NCI-H748 (cell line): ENCODE measurements around the gene SPAG5.

Experiments
- DNase-seq: peaks from one replicate; lab custom pipeline; 2025; ENCODE audit not compliant: unreplicated experiment; lab: John Stamatoyannopoulos, UW

The SPAG5 gene

GRCh38 chr17:28547623-28548416, 51.0 kb downstream of the SPAG5 start:
- peak; percentile 72 for DNase-seq

GRCh38 chr17:28547096-28547622, 51.7 kb downstream of the SPAG5 start:
- DNase-seq: no peak

GRCh38 chr17:28545787-28546415, 52.9 kb downstream of the SPAG5 start:
- DNase-seq: no peak

- no peak for DNase-seq
Measured at GRCh38 chr17:28545141-28545503, 53.7 kb downstream of the SPAG5 start.

- DNase-seq: no peak
Measured at GRCh38 chr17:28544402-28545140, 54.3 kb downstream of the SPAG5 start.

- DNase-seq: no peak
Measured at GRCh38 chr17:28541439-28541838, 57.4 kb downstream of the SPAG5 start.

- DNase-seq: no peak
Measured at GRCh38 chr17:28540231-28540630, 58.6 kb downstream of the SPAG5 start.

GRCh38 chr17:28538296-28538895, 60.4 kb downstream of the SPAG5 start:
- DNase-seq: no peak

GRCh38 chr17:28537219-28537610, 61.6 kb downstream of the SPAG5 start:
- DNase-seq: no peak

GRCh38 chr17:28536532-28537218, 62.1 kb downstream of the SPAG5 start:
- no peak for DNase-seq

GRCh38 chr17:28534740-28535375, 64.0 kb downstream of the SPAG5 start:
- DNase-seq: no peak

- no peak for DNase-seq
Measured at GRCh38 chr17:28533091-28533807, 65.6 kb downstream of the SPAG5 start.

GRCh38 chr17:28532050-28532960, 66.5 kb downstream of the SPAG5 start:
- DNase-seq: no peak

- no peak for DNase-seq
Measured at GRCh38 chr17:28530926-28531325, 67.9 kb downstream of the SPAG5 start.

- DNase-seq: no peak
Measured at GRCh38 chr17:28530250-28530649, 68.6 kb downstream of the SPAG5 start.

GRCh38 chr17:28529013-28529400, 69.8 kb downstream of the SPAG5 start:
- DNase-seq: no peak

- peak; percentile 16 for DNase-seq
Measured at GRCh38 chr17:28528327-28529012, 70.4 kb downstream of the SPAG5 start.

- DNase-seq: no peak
Measured at GRCh38 chr17:28527859-28528258, 71.0 kb downstream of the SPAG5 start.
